Keratinocyte (primary cell): Measurements from ENCODE around the gene KIAA1755. TPM values are rescaled to one million over a fixed set of nuclear protein-coding genes. Genes with fewer than 3 reads are reported as not detected.

ENCODE experiments used
- DNase-seq: peaks from one replicate; pipeline ENCODE4 v3.0.0-alpha.2; 2011; ENCODE audit warnings: low read depth, missing footprints, low spot score
- FAIRE-seq: peaks from 2 replicates; lab custom pipeline; 2011; peaks lifted over from hg19 to GRCh38; lab: Jason Lieb, UNC
- H2AFZ ChIP-seq: 2 replicates; pipeline ENCODE4 v1.6.0; 2012; ENCODE audit warnings: low read length, control low read depth, inconsistent platforms; ENCODE audit not compliant: control insufficient read depth
- H3K27ac ChIP-seq: 2 replicates; pipeline ENCODE4 v1.5.1; 2011; ENCODE audit warnings: low read length; ENCODE audit not compliant: control insufficient read depth, insufficient read depth
- H3K27me3 ChIP-seq: 3 replicates; pipeline ENCODE4 v1.6.0; 2011; ENCODE audit warnings: low read length; ENCODE audit not compliant: control insufficient read depth, insufficient read depth; ENCODE audit errors: extremely low read depth
- H3K36me3 ChIP-seq, 2 experiments: 2 replicates in 1 of 2; 3 replicates in 1 of 2; pipeline ENCODE4 v1.5.1; 2011; ENCODE audit warnings: low read length in 2 of 2, mild to moderate bottlenecking in 1 of 2; ENCODE audit not compliant: control insufficient read depth in 2 of 2, insufficient read depth in 2 of 2; ENCODE audit errors: extremely low read depth in 1 of 2
- H3K4me1 ChIP-seq: 3 replicates; pipeline ENCODE4 v1.5.1; 2011; ENCODE audit warnings: low read length; ENCODE audit not compliant: control insufficient read depth, insufficient read depth; ENCODE audit errors: extremely low read depth
- H3K4me2 ChIP-seq: 3 replicates; pipeline ENCODE4 v1.6.0; 2011; ENCODE audit warnings: low read depth, low read length; ENCODE audit not compliant: control insufficient read depth, insufficient read depth; ENCODE audit errors: extremely low read depth
- H3K4me3 ChIP-seq, 3 experiments: fragments of 200-600 bp in 1 of 3; sonication (generic) in 1 of 3; 2 replicates in 2 of 3; 3 replicates in 1 of 3; pipeline ENCODE4 v1.5.1; 2011 to 2016; ENCODE audit warnings: low read length in 3 of 3, mild to moderate bottlenecking in 3 of 3, control low read depth in 2 of 3, inconsistent platforms in 1 of 3, low read depth in 1 of 3, mixed read lengths in 1 of 3, mixed run types in 1 of 3, moderate library complexity in 1 of 3; ENCODE audit not compliant: control insufficient read depth in 2 of 3, insufficient read depth in 2 of 3; ENCODE audit errors: extremely low read depth in 1 of 3
- H3K79me2 ChIP-seq: 2 replicates; pipeline ENCODE4 v1.6.0; 2012; ENCODE audit warnings: low read length; ENCODE audit not compliant: control insufficient read depth, insufficient read depth
- H3K9ac ChIP-seq: 3 replicates; pipeline ENCODE4 v1.6.0; 2011; ENCODE audit warnings: low read length; ENCODE audit not compliant: control insufficient read depth, insufficient read depth; ENCODE audit errors: extremely low read depth
- H3K9me1 ChIP-seq: 3 replicates; pipeline ENCODE4 v1.6.0; 2011; ENCODE audit warnings: low read length; ENCODE audit not compliant: control insufficient read depth, insufficient read depth; ENCODE audit errors: extremely low read depth
- H3K9me3 ChIP-seq: 2 replicates; pipeline ENCODE4 v1.5.1; 2012; ENCODE audit warnings: low read depth, low read length; ENCODE audit not compliant: control insufficient read depth
- H4K20me1 ChIP-seq: 3 replicates; pipeline ENCODE4 v1.6.0; 2011; ENCODE audit warnings: low read length; ENCODE audit not compliant: control insufficient read depth, insufficient read depth; ENCODE audit errors: extremely low read depth
- CTCF ChIP-seq, 3 experiments: IDR thresholded peaks in 1 of 3; conservative IDR thresholded peaks in 1 of 3; optimal IDR thresholded peaks in 1 of 3; 2 replicates in 2 of 3; 3 replicates in 1 of 3; pipeline versions ENCODE3 to v1.5.1; 2011; ENCODE audit warnings: low read length in 3 of 3, mild to moderate bottlenecking in 3 of 3, moderate library complexity in 2 of 3, control low read depth in 1 of 3, inconsistent platforms in 1 of 3; ENCODE audit not compliant: insufficient read depth in 2 of 3; ENCODE audit errors: extremely low read depth in 1 of 3
- EZH2 ChIP-seq: IDR thresholded peaks from one replicate; pipeline ENCODE4 v1.6.1; 2012; ENCODE audit warnings: inconsistent platforms, mild to moderate bottlenecking, low read length, moderate library complexity
- dilution Hi-C: fragments of 300-500 bp; cut with MboI; formaldehyde crosslinking; loops from one replicate; pipeline ENCODE4 v1.7.0; 2020; ENCODE audit warnings: low sequenced_read_pairs; ENCODE audit not compliant: extremely low pct_ligation_motif_present
- polyA plus RNA-seq, 5 experiments: library from polyadenylated mRNA; depleted of rRNA in 3 of 5; stranded (reverse) in 3 of 5; stranded (forward) in 1 of 5; unstranded in 1 of 5; fragments of >200 nt; gene quantifications; 1 replicate in 1 of 5; 2 replicates in 3 of 5; 3 replicates in 1 of 5; pipeline versions ENCODE4 v1.2.1 to v1.2.3, GENCODE V29; 2011 to 2012; ENCODE audit warnings: missing spikeins in 2 of 5, low read depth in 1 of 5, low replicate concordance in 1 of 5

Gene KIAA1755
- polyA plus RNA-seq, 1 donor (not counting 4 experiments of a cell fraction or from before 2014, with no cell fraction given), result not detected

DNA sequence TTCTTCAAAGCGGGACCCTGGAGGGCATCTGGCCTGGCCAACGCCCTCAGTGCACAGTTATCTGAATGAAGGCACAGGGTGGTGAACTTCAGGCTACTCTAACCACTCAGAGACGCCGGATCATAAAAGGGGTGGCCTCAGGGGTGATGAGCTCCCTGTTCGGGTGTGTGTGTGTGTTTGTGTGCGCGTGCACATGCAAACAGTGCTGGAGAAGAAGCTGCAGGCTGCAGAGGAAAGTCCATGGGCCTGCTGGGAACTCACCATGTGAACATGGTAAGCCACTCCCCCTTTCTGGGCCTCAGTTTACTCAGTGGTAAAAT lies 42.0 kb downstream of the KIAA1755 start:
- TF ChIP-seq EZH2 (no peak), CTCF (optimal IDR thresholded peaks at IDR 0.05 in 1 of 3, IDR thresholded peaks at IDR 0.05 in 1 of 3, conservative IDR thresholded peaks at IDR 0.05 in 1 of 3; ENCODE audit: extremely low read depth in 1 of 3, insufficient read depth in 2 of 3, low read length in 3 of 3) (no peak)
- no peaks in the 10 kb centered on the region for H3K9me1 ChIP-seq
- no peaks in the 10 kb centered on the region for H3K36me3 ChIP-seq
- no peaks in the 10 kb centered on the region for H3K9me3 ChIP-seq
- no peak overlapping the region for H3K9ac ChIP-seq
- no peaks in the 10 kb centered on the region for H3K79me2 ChIP-seq
- no peaks in the 10 kb centered on the region for H4K20me1 ChIP-seq
- peak overlapping the region; percentile 48 for H3K27ac ChIP-seq
- dilution Hi-C loops, result no loop called here
- H2AFZ ChIP-seq, result no peak overlapping the region
- H3K27me3 ChIP-seq, result no peaks in the 10 kb centered on the region
- peaks cover 18% of the 10 kb centered on the region for H3K4me1 ChIP-seq
- H3K4me2 ChIP-seq, result peak overlapping the region; percentile 46
- no peak overlapping the region for H3K4me3 ChIP-seq
- FAIRE-seq (no peak), DNase-seq (no peak)

GRCh38 chr20:38217791-38218565 lies 42.6 kb downstream of the KIAA1755 start:
- no peaks in the 10 kb centered on the region for H4K20me1 ChIP-seq
- DNase-seq, result peak; percentile 60
- peak overlapping the region; percentile 73 for H3K27ac ChIP-seq

More at GRCh38 chr20:38217791-38218565, 42.6 kb downstream of the KIAA1755 start:
- Histone ChIP-seq H3K79me2 (no peaks in the 10 kb centered on the region), H3K4me1 (peaks cover 18% of the 10 kb centered on the region), H3K27me3 (no peaks in the 10 kb centered on the region), H3K9me3 (no peaks in the 10 kb centered on the region), H3K9me1 (no peaks in the 10 kb centered on the region), H3K4me3 (no peak overlapping the region), H3K9ac (peak overlapping the region; percentile 48), H3K36me3 (no peaks in the 10 kb centered on the region), H3K4me2 (peak overlapping the region; percentile 63), H2AFZ (peak overlapping the region; percentile 28)
- TF ChIP-seq CTCF (optimal IDR thresholded peaks at IDR 0.05 in 1 of 3, IDR thresholded peaks at IDR 0.05 in 1 of 3, conservative IDR thresholded peaks at IDR 0.05 in 1 of 3; ENCODE audit: extremely low read depth in 1 of 3, insufficient read depth in 2 of 3, low read length in 3 of 3) (no peak), EZH2 (no peak)
- peak; percentile 94 for FAIRE-seq
- dilution Hi-C loops, result no loop called here
